Thyroid gland (tissue), 4 donors: Measurements from ENCODE around the gene ZBED4.

Source experiments
- POLR2A ChIP-seq, 2 donors: fragments of 450-650 bp; IDR thresholded peaks; one replicate each; pipeline ENCODE4 v1.6.1; 2017; ENCODE audit warnings: antibody characterized with exemption in 2 of 2, mild to moderate bottlenecking in 2 of 2, moderate library complexity in 1 of 2
- TF ChIP-seq, protein P1 (sequence below), 6 experiments: fragments of 200-600 bp in 3 of 6; fragments of 450-650 bp in 3 of 6; sonication (generic) in 3 of 6; IDR thresholded peaks; one replicate each; pipeline ENCODE4 v1.5.1; 2016 to 2019; ENCODE audit warnings: antibody characterized with exemption in 6 of 6, mild to moderate bottlenecking in 2 of 6, inconsistent platforms in 1 of 6, moderate library complexity in 1 of 6

DNA sequence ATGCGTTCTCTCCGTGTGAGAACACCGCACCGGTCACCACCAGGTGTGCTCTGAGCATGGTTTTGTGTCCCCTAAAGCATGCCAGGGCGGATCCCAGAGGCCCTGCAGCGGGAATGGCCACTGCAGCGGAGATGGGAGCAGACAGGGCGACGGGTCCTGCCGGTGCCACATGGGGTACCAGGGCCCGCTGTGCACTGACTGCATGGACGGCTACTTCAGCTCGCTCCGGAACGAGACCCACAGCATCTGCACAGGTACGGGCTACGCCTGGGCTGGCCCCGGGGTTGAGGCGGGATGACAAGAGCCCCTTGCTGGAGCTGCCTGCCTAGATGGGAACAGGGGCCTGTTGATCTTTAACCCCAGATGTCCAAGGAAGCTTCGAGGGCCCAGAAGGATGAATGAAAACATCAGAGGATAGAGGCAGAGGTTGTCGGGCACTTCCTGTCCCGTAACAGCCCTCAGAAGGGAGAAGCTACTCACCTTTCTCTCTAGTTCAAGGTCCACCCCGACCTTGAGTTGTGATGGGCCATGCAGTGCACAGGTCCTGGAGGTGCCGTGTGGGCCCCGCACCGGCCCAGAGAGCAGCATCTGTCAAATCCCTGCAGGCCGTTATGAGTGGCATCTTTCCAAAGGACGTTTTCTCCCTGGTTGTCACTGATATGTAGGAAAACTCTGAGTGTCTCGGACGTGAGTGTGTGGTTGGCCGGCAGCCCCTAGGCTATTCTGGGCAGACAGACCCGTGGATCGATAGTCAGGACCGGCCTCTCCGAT is 68.0 kb downstream of the ZBED4 start:
- no peak for TF ChIP-seq POLR2A (IDR thresholded peaks at IDR 0.05)
- TF ChIP-seq, protein P1, sequence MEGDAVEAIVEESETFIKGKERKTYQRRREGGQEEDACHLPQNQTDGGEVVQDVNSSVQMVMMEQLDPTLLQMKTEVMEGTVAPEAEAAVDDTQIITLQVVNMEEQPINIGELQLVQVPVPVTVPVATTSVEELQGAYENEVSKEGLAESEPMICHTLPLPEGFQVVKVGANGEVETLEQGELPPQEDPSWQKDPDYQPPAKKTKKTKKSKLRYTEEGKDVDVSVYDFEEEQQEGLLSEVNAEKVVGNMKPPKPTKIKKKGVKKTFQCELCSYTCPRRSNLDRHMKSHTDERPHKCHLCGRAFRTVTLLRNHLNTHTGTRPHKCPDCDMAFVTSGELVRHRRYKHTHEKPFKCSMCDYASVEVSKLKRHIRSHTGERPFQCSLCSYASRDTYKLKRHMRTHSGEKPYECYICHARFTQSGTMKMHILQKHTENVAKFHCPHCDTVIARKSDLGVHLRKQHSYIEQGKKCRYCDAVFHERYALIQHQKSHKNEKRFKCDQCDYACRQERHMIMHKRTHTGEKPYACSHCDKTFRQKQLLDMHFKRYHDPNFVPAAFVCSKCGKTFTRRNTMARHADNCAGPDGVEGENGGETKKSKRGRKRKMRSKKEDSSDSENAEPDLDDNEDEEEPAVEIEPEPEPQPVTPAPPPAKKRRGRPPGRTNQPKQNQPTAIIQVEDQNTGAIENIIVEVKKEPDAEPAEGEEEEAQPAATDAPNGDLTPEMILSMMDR (IDR thresholded peaks at IDR 0.05): no peak
